ENCODE measurements around the gene ZBTB32. TPM values are rescaled to one million over a fixed set of nuclear protein-coding genes. Genes with fewer than 3 reads are reported as not detected.
A peak's percentile ranks its signal among the peaks of the same experiment; 100 is the strongest.

The ZBTB32 gene
- total RNA-seq, 1 donor from 2014 or later: not detected

- Mint-ChIP-seq H3K4me1 (no peaks in the 10 kb centered on the region), H3K9me3 (no peaks in the 10 kb centered on the region), H3K4me3 (no peak overlapping the region), H3K27ac (no peak overlapping the region), H3K27me3 (ENCODE audit: insufficient read depth, low read depth) (peaks cover 5% of the 10 kb centered on the region), H3K36me3 (peaks cover 36% of the 10 kb centered on the region)
- Histone ChIP-seq H3K9ac (no peak overlapping the region), H3K4me1 (no peaks in the 10 kb centered on the region), H3K36me3 (no peaks in the 10 kb centered on the region), H3F3A (ENCODE audit: low read depth) (no peaks in the 10 kb centered on the region), H3K79me2 (ENCODE audit: low read depth) (no peaks in the 10 kb centered on the region), H3K4me3 (no peak overlapping the region), H2AFZ (replicated peaks) (no peak overlapping the region), H3K9me3 (ENCODE audit: low read depth) (no peaks in the 10 kb centered on the region), H3K27ac (no peak overlapping the region), H3K4me2 (no peak overlapping the region), H4K20me1 (ENCODE audit: low read depth) (no peaks in the 10 kb centered on the region), H3K27me3 (no peaks in the 10 kb centered on the region)
- no peak for TF ChIP-seq EZH2 (IDR thresholded peaks at IDR 0.05)
- TF ChIP-seq EZH2phosphoT487 (IDR thresholded peaks at IDR 0.05): no peak
- TF ChIP-seq, protein P1, sequence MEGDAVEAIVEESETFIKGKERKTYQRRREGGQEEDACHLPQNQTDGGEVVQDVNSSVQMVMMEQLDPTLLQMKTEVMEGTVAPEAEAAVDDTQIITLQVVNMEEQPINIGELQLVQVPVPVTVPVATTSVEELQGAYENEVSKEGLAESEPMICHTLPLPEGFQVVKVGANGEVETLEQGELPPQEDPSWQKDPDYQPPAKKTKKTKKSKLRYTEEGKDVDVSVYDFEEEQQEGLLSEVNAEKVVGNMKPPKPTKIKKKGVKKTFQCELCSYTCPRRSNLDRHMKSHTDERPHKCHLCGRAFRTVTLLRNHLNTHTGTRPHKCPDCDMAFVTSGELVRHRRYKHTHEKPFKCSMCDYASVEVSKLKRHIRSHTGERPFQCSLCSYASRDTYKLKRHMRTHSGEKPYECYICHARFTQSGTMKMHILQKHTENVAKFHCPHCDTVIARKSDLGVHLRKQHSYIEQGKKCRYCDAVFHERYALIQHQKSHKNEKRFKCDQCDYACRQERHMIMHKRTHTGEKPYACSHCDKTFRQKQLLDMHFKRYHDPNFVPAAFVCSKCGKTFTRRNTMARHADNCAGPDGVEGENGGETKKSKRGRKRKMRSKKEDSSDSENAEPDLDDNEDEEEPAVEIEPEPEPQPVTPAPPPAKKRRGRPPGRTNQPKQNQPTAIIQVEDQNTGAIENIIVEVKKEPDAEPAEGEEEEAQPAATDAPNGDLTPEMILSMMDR (IDR thresholded peaks at IDR 0.05): no peak
- DNase-seq (ENCODE audit: low spot score): no peak
Observed at GRCh38 chr19:35733180-35734125, 29.1 kb downstream of the ZBTB32 start.

- peaks cover 5% of the 10 kb centered on the region for H3K27me3 Mint-ChIP-seq (ENCODE audit: insufficient read depth, low read depth)
- TF ChIP-seq EZH2 (IDR thresholded peaks at IDR 0.05): no peak
- TF ChIP-seq EZH2phosphoT487 (IDR thresholded peaks at IDR 0.05): no peak
- TF ChIP-seq, protein P1 (IDR thresholded peaks at IDR 0.05): no peak
- no peak for DNase-seq (ENCODE audit: low spot score)
- Histone ChIP-seq H4K20me1 (ENCODE audit: low read depth) (peaks cover 7% of the 10 kb centered on the region), H3K4me2 (no peak overlapping the region), H3K27me3 (no peaks in the 10 kb centered on the region), H3K36me3 (no peaks in the 10 kb centered on the region), H3K4me3 (no peak overlapping the region), H3K79me2 (ENCODE audit: low read depth) (no peaks in the 10 kb centered on the region), H3K9ac (no peak overlapping the region), H3K4me1 (no peaks in the 10 kb centered on the region), H3K27ac (no peak overlapping the region), H3K9me3 (ENCODE audit: low read depth) (no peaks in the 10 kb centered on the region), H2AFZ (replicated peaks) (no peak overlapping the region), H3F3A (ENCODE audit: low read depth) (peaks cover 6% of the 10 kb centered on the region)
- peak overlapping the region; percentile 13 for H3K4me3 Mint-ChIP-seq
- H3K27ac Mint-ChIP-seq: no peak overlapping the region
- no peaks in the 10 kb centered on the region for H3K9me3 Mint-ChIP-seq
- no peaks in the 10 kb centered on the region for H3K4me1 Mint-ChIP-seq
- H3K36me3 Mint-ChIP-seq: peaks cover 35% of the 10 kb centered on the region
Observed at GRCh38 chr19:35734273-35734672, 29.9 kb downstream of the ZBTB32 start.

- peaks cover 3% of the 10 kb centered on the region for H3K4me1 ChIP-seq
- Mint-ChIP-seq H3K9me3 (no peaks in the 10 kb centered on the region), H3K27me3 (ENCODE audit: insufficient read depth, low read depth) (peaks cover 5% of the 10 kb centered on the region), H3K36me3 (peaks cover 30% of the 10 kb centered on the region), H3K27ac (peak overlapping the region; percentile 74), H3K4me3 (peak overlapping the region; percentile 53), H3K4me1 (no peaks in the 10 kb centered on the region)
- no peak overlapping the region for H3K4me3 ChIP-seq
- H2AFZ ChIP-seq (replicated peaks): no peak overlapping the region
- no peak overlapping the region for H3K27ac ChIP-seq
- H3K79me2 ChIP-seq (ENCODE audit: low read depth): no peaks in the 10 kb centered on the region
- TF ChIP-seq, protein P1 (IDR thresholded peaks at IDR 0.05): no peak
- TF ChIP-seq EZH2 (IDR thresholded peaks at IDR 0.05) (no peak), EZH2phosphoT487 (IDR thresholded peaks at IDR 0.05) (no peak)
- H3K9me3 ChIP-seq (ENCODE audit: low read depth): no peaks in the 10 kb centered on the region
- H3K9ac ChIP-seq: no peak overlapping the region
- H4K20me1 ChIP-seq (ENCODE audit: low read depth): peaks cover 14% of the 10 kb centered on the region
- no peak for DNase-seq (ENCODE audit: low spot score)
- H3K27me3 ChIP-seq: no peaks in the 10 kb centered on the region
- H3K36me3 ChIP-seq: no peaks in the 10 kb centered on the region
- H3F3A ChIP-seq (ENCODE audit: low read depth): peaks cover 12% of the 10 kb centered on the region
- H3K4me2 ChIP-seq: no peak overlapping the region
Observed at GRCh38 chr19:35734889-35735288, 30.5 kb downstream of the ZBTB32 start.
